Thoracic aorta (tissue), 2 donors: Measurements from ENCODE around the gene C4orf54. TPM values are rescaled to one million over a fixed set of nuclear protein-coding genes. Genes with fewer than 3 reads are reported as not detected.

Experiments used
- ATAC-seq: fragments of 150-250 bp; one replicate; pipeline ENCODE4 v1.8.0; 2017; ENCODE audit warnings: low read depth; ENCODE audit not compliant: insufficient number of reproducible peaks, low FRiP score
- DNase-seq: peaks from one replicate; pipeline ENCODE4 v3.0.0-alpha.2; 2020; ENCODE audit warnings: low spot score
- H3K27ac ChIP-seq, 2 donors: fragments of 200-600 bp; sonication (generic); 1 replicate in 1 of 2; 2 replicates in 1 of 2; pipeline ENCODE4 v1.5.1; 2016; ENCODE audit warnings: mild to moderate bottlenecking in 2 of 2, moderate library complexity in 2 of 2
- H3K27me3 ChIP-seq: fragments of 200-600 bp; sonication (generic); replicated peaks from 2 replicates; pipeline ENCODE4 v1.6.0; 2016; ENCODE audit warnings: mild to moderate bottlenecking; ENCODE audit not compliant: insufficient read depth
- H3K36me3 ChIP-seq: fragments of 200-600 bp; sonication (generic); one replicate; pipeline ENCODE4 v1.5.1; 2016
- H3K4me1 ChIP-seq, 2 donors: fragments of 200-600 bp; sonication (generic); 1 replicate in 1 of 2; 2 replicates in 1 of 2; pipeline versions ENCODE4 v1.5.1 to v1.6.0; 2016; ENCODE audit warnings: low read depth in 2 of 2, mild to moderate bottlenecking in 1 of 2; ENCODE audit not compliant: control insufficient read depth in 1 of 2
- H3K4me3 ChIP-seq: fragments of 200-600 bp; sonication (generic); 2 replicates; pipeline ENCODE4 v1.5.1; 2016; ENCODE audit warnings: mild to moderate bottlenecking
- H3K9me3 ChIP-seq: fragments of 200-600 bp; sonication (generic); 2 replicates; pipeline ENCODE4 v1.5.1; 2016
- CTCF ChIP-seq: fragments of 200-600 bp; sonication (generic); IDR thresholded peaks from one replicate; pipeline ENCODE4 v1.5.1; 2019; ENCODE audit warnings: antibody characterized with exemption
- total RNA-seq, 2 donors: library from RNA; depleted of rRNA; stranded (reverse); fragments of >200 nt; gene quantifications; one replicate each; pipeline versions ENCODE4 v1.1.0 to v1.2.3, GENCODE V29; 2016

Gene C4orf54
- total RNA-seq, 2 donors from 2014 or later: 0.07 to 0.14 TPM

- no peak for ATAC-seq
- Histone ChIP-seq H3K27me3 (no peaks in the 10 kb centered on the region), H3K27ac (no peak overlapping the region), H3K4me1 (peaks cover 8 to 41% of the 10 kb centered on the region in 2 donors), H3K36me3 (no peaks in the 10 kb centered on the region), H3K9me3 (no peaks in the 10 kb centered on the region), H3K4me3 (no peak overlapping the region)
- TF ChIP-seq CTCF: no peak
- no peak for DNase-seq
These were observed 3.3 kb downstream of the C4orf54 start for GRCh38 chr4:99654361-99654761.

GRCh38 chr4:99653916-99654315 is 3.7 kb downstream of the C4orf54 start:
- Histone ChIP-seq H3K4me1 (peaks cover 8 to 41% of the 10 kb centered on the region in 2 donors), H3K4me3 (no peak overlapping the region), H3K27ac (no peak overlapping the region), H3K36me3 (no peaks in the 10 kb centered on the region), H3K27me3 (no peaks in the 10 kb centered on the region), H3K9me3 (no peaks in the 10 kb centered on the region)
- no peak for ATAC-seq
- TF ChIP-seq CTCF: no peak
- DNase-seq: no peak

- Histone ChIP-seq H3K9me3 (no peaks in the 10 kb centered on the region), H3K4me1 (peaks cover 8 to 35% of the 10 kb centered on the region in 2 donors), H3K4me3 (no peak overlapping the region), H3K27me3 (no peaks in the 10 kb centered on the region), H3K27ac (no peak overlapping the region), H3K36me3 (no peaks in the 10 kb centered on the region)
- ATAC-seq (no peak), DNase-seq (no peak)
- no peak for TF ChIP-seq CTCF
These were observed 4.8 kb downstream of the C4orf54 start for GRCh38 chr4:99652596-99653436.

- Histone ChIP-seq H3K4me1 (peaks cover 8 to 27% of the 10 kb centered on the region in 2 donors), H3K27ac (no peak overlapping the region), H3K27me3 (no peaks in the 10 kb centered on the region), H3K9me3 (no peaks in the 10 kb centered on the region), H3K4me3 (no peak overlapping the region), H3K36me3 (no peaks in the 10 kb centered on the region)
- no peak for ATAC-seq
- DNase-seq: no peak
- TF ChIP-seq CTCF: no peak
These were observed 5.7 kb downstream of the C4orf54 start for GRCh38 chr4:99651811-99652485.

- DNase-seq: no peak
- Histone ChIP-seq H3K36me3 (no peaks in the 10 kb centered on the region), H3K27ac (no peak overlapping the region), H3K27me3 (no peaks in the 10 kb centered on the region), H3K9me3 (no peaks in the 10 kb centered on the region), H3K4me3 (no peak overlapping the region), H3K4me1 (peaks cover 8 to 20% of the 10 kb centered on the region in 2 donors)
- no peak for TF ChIP-seq CTCF
- ATAC-seq: no peak
These were observed 6.4 kb downstream of the C4orf54 start for GRCh38 chr4:99651016-99651769.
